HEK293 (cell line): ENCODE data around the gene MTURN.

Source experiments
- CTCF ChIA-PET: fragments of 350-600 bp; formaldehyde crosslinking; extraction: SDS; loops from one replicate; lab custom pipeline; 2021; ENCODE audit warnings: antibody characterized with exemption; lab: Yijun Ruan, JAX
- POLR2A ChIA-PET: fragments of 300-600 bp; formaldehyde crosslinking; extraction: SDS; loops from one replicate; lab custom pipeline; 2020; ENCODE audit warnings: antibody characterized with exemption, inconsistent platforms; lab: Yijun Ruan, JAX
- H3K27ac ChIP-seq: fragments of 200-500 bp; sonication (Bioruptor generic); 2 replicates; pipeline ENCODE4 v1.5.1; 2014; ENCODE audit warnings: low read depth, low read length, control low read depth, inconsistent platforms; ENCODE audit errors: extremely low read depth
- H3K36me3 ChIP-seq, 2 experiments: fragments of 200-500 bp in 1 of 2; sonication (Bioruptor generic) in 1 of 2; 1 replicate in 1 of 2; 2 replicates in 1 of 2; pipeline ENCODE4 v1.5.1; 2014 to 2017; ENCODE audit warnings: inconsistent platforms in 2 of 2, low read length in 2 of 2; ENCODE audit not compliant: control insufficient read depth in 2 of 2, insufficient read depth in 1 of 2
- H3K4me1 ChIP-seq: fragments of 200-500 bp; sonication (Bioruptor generic); 2 replicates; pipeline ENCODE4 v1.5.1; 2014; ENCODE audit warnings: mild to moderate bottlenecking, low read length, inconsistent platforms; ENCODE audit not compliant: control insufficient read depth, insufficient read depth
- H3K4me3 ChIP-seq: 2 replicates; pipeline ENCODE4 v1.5.1; 2011; ENCODE audit warnings: low read depth, mild to moderate bottlenecking, control low read depth, low read length, moderate library complexity
- H3K9me3 ChIP-seq: fragments of 200-500 bp; sonication (Bioruptor generic); 2 replicates; pipeline ENCODE4 v1.5.1; 2014; ENCODE audit warnings: low read depth, low read length, inconsistent platforms; ENCODE audit not compliant: control insufficient read depth, insufficient read depth
- HOXA7 ChIP-seq: sonication (generic); formaldehyde crosslinking; IDR thresholded peaks from 2 replicates; pipeline ENCODE4 v1.8.1; 2022; ENCODE audit warnings: missing genetic modification reagents, borderline replicate concordance
- KLF1 ChIP-seq: fragments of 450-650 bp; formaldehyde crosslinking; IDR thresholded peaks from 2 replicates; pipeline ENCODE4 v1.5.1; 2016; ENCODE audit warnings: missing biosample characterization, missing genetic modification characterization
- MZF1 ChIP-seq: fragments of 450-650 bp; formaldehyde crosslinking; IDR thresholded peaks from 2 replicates; pipeline ENCODE4 v1.5.1; 2017; ENCODE audit warnings: missing biosample characterization, missing genetic modification characterization, borderline replicate concordance
- OSR2 ChIP-seq: fragments of 450-650 bp; formaldehyde crosslinking; IDR thresholded peaks from 2 replicates; pipeline ENCODE4 v1.5.1; 2016; ENCODE audit warnings: missing biosample characterization, missing genetic modification characterization
- OVOL3 ChIP-seq: fragments of 450-650 bp; formaldehyde crosslinking; IDR thresholded peaks from 2 replicates; pipeline ENCODE4 v1.5.1; 2016; ENCODE audit warnings: missing biosample characterization, missing genetic modification characterization
- SCRT1 ChIP-seq: fragments of 450-650 bp; formaldehyde crosslinking; IDR thresholded peaks from 2 replicates; pipeline ENCODE4 v1.5.1; 2016; ENCODE audit warnings: missing biosample characterization, missing genetic modification characterization, borderline replicate concordance
- SP3 ChIP-seq: fragments of 450-650 bp; formaldehyde crosslinking; IDR thresholded peaks from 2 replicates; pipeline ENCODE4 v1.5.1; 2016; ENCODE audit warnings: missing biosample characterization, missing genetic modification characterization
- SP7 ChIP-seq: fragments of 450-650 bp; formaldehyde crosslinking; IDR thresholded peaks from 2 replicates; pipeline ENCODE4 v1.5.1; 2016; ENCODE audit warnings: missing biosample characterization, missing genetic modification characterization
- TCF7L2 ChIP-seq: IDR thresholded peaks from 2 replicates; pipeline ENCODE4 v1.6.1; 2011; ENCODE audit warnings: low read depth, mild to moderate bottlenecking, inconsistent platforms, low read length, moderate library complexity, borderline replicate concordance
- WT1 ChIP-seq: fragments of 450-650 bp; formaldehyde crosslinking; IDR thresholded peaks from 2 replicates; pipeline ENCODE4 v1.5.1; 2016; ENCODE audit warnings: missing biosample characterization, missing genetic modification characterization
- ZBTB10 ChIP-seq: fragments of 450-650 bp; formaldehyde crosslinking; IDR thresholded peaks from 2 replicates; pipeline ENCODE4 v1.5.1; 2016; ENCODE audit warnings: missing biosample characterization, missing genetic modification characterization
- ZBTB17 ChIP-seq: fragments of 450-650 bp; formaldehyde crosslinking; IDR thresholded peaks from 2 replicates; pipeline ENCODE4 v1.5.1; 2016; ENCODE audit warnings: missing biosample characterization, missing genetic modification characterization
- ZFP37 ChIP-seq: fragments of 450-650 bp; formaldehyde crosslinking; IDR thresholded peaks from 2 replicates; pipeline ENCODE4 v1.5.1; 2016; ENCODE audit warnings: missing biosample characterization, missing genetic modification characterization
- ZNF184 ChIP-seq: fragments of 450-650 bp; IDR thresholded peaks from 2 replicates; pipeline ENCODE4 v1.5.1; 2018; ENCODE audit warnings: missing biosample characterization, mild to moderate bottlenecking, missing genetic modification characterization
- ZNF202 ChIP-seq: fragments of 450-650 bp; formaldehyde crosslinking; IDR thresholded peaks from 2 replicates; pipeline ENCODE4 v1.5.1; 2016; ENCODE audit warnings: missing biosample characterization, missing genetic modification characterization, borderline replicate concordance
- ZNF221 ChIP-seq: fragments of 450-650 bp; formaldehyde crosslinking; IDR thresholded peaks from 2 replicates; pipeline ENCODE4 v1.5.1; 2017; ENCODE audit warnings: missing biosample characterization, missing genetic modification characterization, borderline replicate concordance
- ZNF274 ChIP-seq, 2 experiments: fragments of 200-500 bp in 1 of 2; fragments of 450-650 bp in 1 of 2; sonication (Bioruptor generic) in 1 of 2; formaldehyde crosslinking in 1 of 2; IDR thresholded peaks; 2 replicates each; pipeline versions ENCODE4 v1.5.1 to v1.6.1; 2014 to 2016; ENCODE audit warnings: borderline replicate concordance in 1 of 2, inconsistent platforms in 1 of 2, low read length in 1 of 2, missing biosample characterization in 1 of 2, missing genetic modification characterization in 1 of 2
- ZNF335 ChIP-seq: fragments of 450-650 bp; formaldehyde crosslinking; conservative IDR thresholded peaks from 2 replicates; pipeline ENCODE4 v1.5.1; 2016; ENCODE audit warnings: missing biosample characterization, missing genetic modification characterization
- ZNF366 ChIP-seq: fragments of 450-650 bp; formaldehyde crosslinking; conservative IDR thresholded peaks from 2 replicates; pipeline ENCODE4 v1.5.1; 2016; ENCODE audit warnings: missing biosample characterization, missing genetic modification characterization
- ZNF473 ChIP-seq: fragments of 450-650 bp; formaldehyde crosslinking; IDR thresholded peaks from 2 replicates; pipeline ENCODE4 v1.5.1; 2017; ENCODE audit warnings: missing biosample characterization, missing genetic modification characterization
- ZNF501 ChIP-seq: fragments of 450-650 bp; formaldehyde crosslinking; IDR thresholded peaks from 2 replicates; pipeline ENCODE4 v1.5.1; 2016; ENCODE audit warnings: missing biosample characterization, missing genetic modification characterization
- ZNF544 ChIP-seq: fragments of 450-650 bp; formaldehyde crosslinking; IDR thresholded peaks from 2 replicates; pipeline ENCODE4 v1.5.0; 2017; ENCODE audit warnings: missing biosample characterization, missing genetic modification characterization
- ZNF580 ChIP-seq: fragments of 450-650 bp; formaldehyde crosslinking; IDR thresholded peaks from 2 replicates; pipeline ENCODE4 v1.5.1; 2016; ENCODE audit warnings: missing biosample characterization, missing genetic modification characterization
- ZNF639 ChIP-seq: fragments of 450-650 bp; formaldehyde crosslinking; IDR thresholded peaks from 2 replicates; pipeline ENCODE4 v1.5.1; 2016; ENCODE audit warnings: missing biosample characterization, missing genetic modification characterization
- ZNF654 ChIP-seq: fragments of 450-650 bp; formaldehyde crosslinking; IDR thresholded peaks from 2 replicates; pipeline ENCODE4 v1.5.1; 2016; ENCODE audit warnings: low read depth, missing biosample characterization, missing genetic modification characterization
- ZNF670 ChIP-seq: fragments of 450-650 bp; formaldehyde crosslinking; IDR thresholded peaks from 2 replicates; pipeline ENCODE4 v1.5.1; 2016; ENCODE audit warnings: missing biosample characterization, missing genetic modification characterization, low read depth
- ZNF677 ChIP-seq: fragments of 450-650 bp; IDR thresholded peaks from 2 replicates; pipeline ENCODE4 v1.5.0; 2018; ENCODE audit warnings: missing biosample characterization, mild to moderate bottlenecking, missing genetic modification characterization, moderate library complexity
- ZNF830 ChIP-seq: fragments of 450-650 bp; IDR thresholded peaks from 2 replicates; pipeline ENCODE4 v1.5.0; 2018; ENCODE audit warnings: missing biosample characterization, missing genetic modification characterization, low read depth, mild to moderate bottlenecking, moderate library complexity

The MTURN gene

GRCh38 chr7:30184791-30185487 lies 50.2 kb downstream of the MTURN start:
- TF ChIP-seq SP7 (tag by site-specific recombination) (no peak), ZBTB17 (tag by site-specific recombination) (no peak), ZNF184 (no peak), ZNF670 (tag by site-specific recombination) (no peak), ZNF274 (IDR thresholded peaks at IDR 0.05; ENCODE audit: low read length) (no peak), ZNF274 (tag by site-specific recombination; IDR thresholded peaks at IDR 0.05; ENCODE audit: borderline replicate concordance) (no peak), MZF1 (tag by site-specific recombination) (no peak), ZBTB10 (tag by site-specific recombination) (no peak), ZNF580 (tag by site-specific recombination) (no peak), ZNF544 (tag by site-specific recombination) (no peak), ZNF335 (tag by site-specific recombination) (no peak), WT1 (tag by site-specific recombination) (no peak), ZFP37 (tag by site-specific recombination) (no peak), OVOL3 (tag by site-specific recombination) (no peak)
- POLR2A ChIA-PET: no interaction called here
- H3K27ac ChIP-seq: no peak overlapping the region

GRCh38 chr7:30185496-30185895 lies 50.7 kb downstream of the MTURN start:
- CTCF ChIA-PET: no interaction called here
- no peaks in the 10 kb centered on the region for H3K4me1 ChIP-seq
- H3K4me3 ChIP-seq: no peak overlapping the region
- H3K9me3 ChIP-seq: no peaks in the 10 kb centered on the region
- TF ChIP-seq ZNF473 (no peak), OSR2 (tag by site-specific recombination) (no peak), ZNF654 (no peak), SCRT1 (tag by site-specific recombination) (no peak), KLF1 (no peak), ZNF221 (tag by site-specific recombination) (no peak), ZNF677 (no peak), ZNF639 (tag by site-specific recombination) (no peak), WT1 (tag by site-specific recombination) (no peak), ZNF501 (no peak), SP3 (tag by site-specific recombination) (no peak), ZNF202 (no peak), ZNF366 (tag by site-specific recombination) (no peak), HOXA7 (no peak), TCF7L2 (no peak), ZNF830 (no peak)
- H3K36me3 ChIP-seq: no peaks in the 10 kb centered on the region
- POLR2A ChIA-PET: no interaction called here
- H3K27ac ChIP-seq: no peak overlapping the region

More at GRCh38 chr7:30184791-30185487, 50.2 kb downstream of the MTURN start:
- Histone ChIP-seq H3K9me3 (no peaks in the 10 kb centered on the region), H3K4me1 (no peaks in the 10 kb centered on the region), H3K4me3 (no peak overlapping the region), H3K36me3 (no peaks in the 10 kb centered on the region)
- CTCF ChIA-PET: interaction anchor here (0.6 kb wide), 1 partner anchor 395 kb away, joined by 5 read pairs; no protein-coding TSS in a partner anchor
